OCI-LY7 (cell line): ENCODE measurements around the gene CABYR. TPM values are rescaled to one million over a fixed set of nuclear protein-coding genes. Genes with fewer than 3 reads are reported as not detected.

ENCODE experiments used
- BruUV-seq: library from RNA; stranded (reverse); fragments of 400-500 nt; replicated peaks from 2 replicates; lab custom pipeline; 2021; lab: Mats Ljungman, UMichigan
- CTCF ChIA-PET: fragments of 300-600 bp; sonication (Branson Sonifier 250); formaldehyde crosslinking; loops from one replicate; lab custom pipeline; 2022; ENCODE audit warnings: antibody characterized with exemption; ENCODE audit not compliant: unreplicated experiment; lab: Charles Lee
- POLR2A ChIA-PET: fragments of 300-600 bp; sonication (Branson Sonifier 250); formaldehyde crosslinking; loops from one replicate; lab custom pipeline; 2022; ENCODE audit warnings: antibody characterized with exemption; lab: Charles Lee
- DNase-seq: peaks from one replicate; pipeline ENCODE4 v3.0.0-alpha.2; 2015; ENCODE audit warnings: low spot score
- H2AFZ ChIP-seq: fragments of 200-600 bp; sonication (generic), shearing (Covaris generic); 2 replicates; pipeline ENCODE4 v1.6.1; 2014; ENCODE audit warnings: mild to moderate bottlenecking, antibody characterized with exemption, low read length, moderate library complexity
- H3K27ac ChIP-seq: fragments of 200-600 bp; sonication (generic); 2 replicates; pipeline ENCODE4 v1.5.1; 2014; ENCODE audit warnings: mixed run types, low read depth, mild to moderate bottlenecking, moderate library complexity, low read length, inconsistent platforms; ENCODE audit not compliant: poor library complexity, severe bottlenecking
- H3K36me3 ChIP-seq: fragments of 200-600 bp; sonication (generic); 2 replicates; pipeline ENCODE4 v1.6.1; 2014; ENCODE audit warnings: mild to moderate bottlenecking, antibody characterized with exemption, low read length, moderate library complexity, mixed read lengths; ENCODE audit not compliant: insufficient read depth
- H3K4me1 ChIP-seq: fragments of 200-600 bp; sonication (generic); 2 replicates; pipeline ENCODE4 v1.5.1; 2014; ENCODE audit warnings: mild to moderate bottlenecking, low read length; ENCODE audit not compliant: insufficient read depth, poor library complexity, severe bottlenecking
- H3K4me2 ChIP-seq: fragments of 200-600 bp; sonication (generic); 2 replicates; pipeline ENCODE4 v1.6.1; 2014; ENCODE audit warnings: mild to moderate bottlenecking, low read length
- H3K4me3 ChIP-seq: fragments of 200-600 bp; sonication (generic); 2 replicates; pipeline ENCODE4 v1.5.1; 2014; ENCODE audit warnings: mild to moderate bottlenecking, low read depth, low read length; ENCODE audit not compliant: poor library complexity, severe bottlenecking
- H3K79me2 ChIP-seq: fragments of 200-600 bp; sonication (generic); 2 replicates; pipeline ENCODE4 v1.6.1; 2016; ENCODE audit warnings: low read depth, mild to moderate bottlenecking, low read length, moderate library complexity, mixed read lengths; ENCODE audit not compliant: insufficient read depth
- H3K9me2 ChIP-seq: fragments of 200-600 bp; sonication (generic); 2 replicates; pipeline ENCODE4 v1.6.1; 2016; ENCODE audit warnings: mild to moderate bottlenecking, low read length, mixed read lengths; ENCODE audit not compliant: insufficient read depth
- H3K9me3 ChIP-seq: fragments of 200-600 bp; sonication (generic); 2 replicates; pipeline ENCODE4 v1.6.1; 2014; ENCODE audit warnings: mild to moderate bottlenecking, mixed run types, low read length, mixed read lengths
- H4K20me1 ChIP-seq: fragments of 200-600 bp; sonication (generic); 2 replicates; pipeline ENCODE4 v1.6.1; 2014; ENCODE audit warnings: mild to moderate bottlenecking, antibody characterized with exemption, low read length, moderate library complexity, mixed read lengths; ENCODE audit not compliant: insufficient read depth
- CTCF ChIP-seq: fragments of 200-600 bp; sonication (generic); conservative IDR thresholded peaks from 2 replicates; pipeline ENCODE4 v1.5.1; 2014; ENCODE audit warnings: mild to moderate bottlenecking, antibody characterized with exemption, low read length, moderate library complexity, mixed read lengths
- EZH2phosphoT487 ChIP-seq: fragments of 200-600 bp; sonication (generic); IDR thresholded peaks from 2 replicates; pipeline ENCODE4 v1.6.1; 2018; ENCODE audit warnings: low read depth, borderline replicate concordance, mild to moderate bottlenecking, mixed run types, antibody characterized with exemption, low read length, moderate library complexity, mixed read lengths
- intact Hi-C: fragments of 100-400 bp; cut with micrococcal nuclease; formaldehyde crosslinking; loops from one replicate; pipeline ENCODE4 v1.10.0; 2022; ENCODE audit not compliant: unreplicated experiment
- total RNA-seq, 2 experiments: library from RNA; depleted of rRNA in 1 of 2; stranded (reverse); fragments of >200 nt in 1 of 2; shearing (Covaris generic) in 1 of 2; gene quantifications; 2 replicates each; pipeline ENCODE4 v1.2.3, GENCODE V29; 2014 to 2022

The CABYR gene
- total RNA-seq, 2 experiments from 2014 or later, result not detected

GRCh38 chr18:24188120-24188519, 49.3 kb downstream of the CABYR start:
- CTCF ChIA-PET, result interaction anchor here (1.3 kb wide), 1 partner anchor 11 kb away, joined by 4 read pairs; no protein-coding TSS in a partner anchor
- no peak for TF ChIP-seq EZH2phosphoT487
- no peak for TF ChIP-seq CTCF

GRCh38 chr18:24189007-24189528, 50.2 kb downstream of the CABYR start:
- Histone ChIP-seq H3K4me3 (no peak overlapping the region), H3K4me1 (no peaks in the 10 kb centered on the region), H3K9me2 (no peaks in the 10 kb centered on the region), H2AFZ (no peak overlapping the region), H3K27ac (no peak overlapping the region), H3K4me2 (no peak overlapping the region), H3K9me3 (no peaks in the 10 kb centered on the region), H3K36me3 (no peaks in the 10 kb centered on the region), H4K20me1 (no peaks in the 10 kb centered on the region), H3K79me2 (no peaks in the 10 kb centered on the region)
- CTCF ChIA-PET, result no interaction called here
- intact Hi-C loops, result no loop called here
- no TSS peak for BruUV-seq
- DNase-seq, result no peak
- POLR2A ChIA-PET, result interaction anchor here (1.0 kb wide), 2 partner anchors 63 to 72 kb away, joined by 3 to 5 read pairs; no protein-coding TSS in a partner anchor
- TF ChIP-seq EZH2phosphoT487, result no peak
- no peak for TF ChIP-seq CTCF

More at GRCh38 chr18:24188120-24188519, 49.3 kb downstream of the CABYR start:
- POLR2A ChIA-PET, result interaction anchor here (0.6 kb wide), 2 partner anchors 107 to 1418 kb away, joined by 3 read pairs; no protein-coding TSS in a partner anchor
- Histone ChIP-seq H3K4me2 (no peak overlapping the region), H3K79me2 (no peaks in the 10 kb centered on the region), H3K4me3 (no peak overlapping the region), H2AFZ (no peak overlapping the region), H3K4me1 (no peaks in the 10 kb centered on the region), H3K9me2 (no peaks in the 10 kb centered on the region), H4K20me1 (no peaks in the 10 kb centered on the region), H3K27ac (no peak overlapping the region), H3K9me3 (no peaks in the 10 kb centered on the region), H3K36me3 (no peaks in the 10 kb centered on the region)
- intact Hi-C loops, result no loop called here
- no TSS peak for BruUV-seq
- no peak for DNase-seq

- no TSS peak for BruUV-seq
- ChIA-PET POLR2A (interaction anchor here (1.0 kb wide), 2 partner anchors 62 to 71 kb away, joined by 3 to 5 read pairs; no protein-coding TSS in a partner anchor), CTCF (no interaction called here)
- no peaks in the 10 kb centered on the region for H4K20me1 ChIP-seq
- no peak for TF ChIP-seq CTCF
- TF ChIP-seq EZH2phosphoT487, result no peak
- no peaks in the 10 kb centered on the region for H3K79me2 ChIP-seq
- H3K36me3 ChIP-seq, result no peaks in the 10 kb centered on the region
- H3K4me2 ChIP-seq, result no peak overlapping the region
- DNase-seq, result no peak
- no peak overlapping the region for H3K27ac ChIP-seq
- no peaks in the 10 kb centered on the region for H3K4me1 ChIP-seq
- no peak overlapping the region for H2AFZ ChIP-seq
- intact Hi-C loops, result no loop called here
- H3K9me2 ChIP-seq, result no peaks in the 10 kb centered on the region
- H3K9me3 ChIP-seq, result no peaks in the 10 kb centered on the region
- no peak overlapping the region for H3K4me3 ChIP-seq
Measured at GRCh38 chr18:24189664-24190346, 50.9 kb downstream of the CABYR start.
